Stimulated activated CD8-positive, alpha-beta memory T cell treated with anti-CD3 and anti-CD28 coated beads, Interleukin-4, amount 100 ng/mL, for 24 hours (primary cell): Measurements from ENCODE around the gene HMGCL.

ENCODE experiments used
- DNase-seq: peaks from one replicate; pipeline ENCODE4 v3.0.0-alpha.2; 2020; ENCODE audit warnings: low read depth

Gene HMGCL

GRCh38 chr1:23774174-23774880 lies 50.9 kb downstream of the HMGCL start:
- DNase-seq = no peak

DNA sequence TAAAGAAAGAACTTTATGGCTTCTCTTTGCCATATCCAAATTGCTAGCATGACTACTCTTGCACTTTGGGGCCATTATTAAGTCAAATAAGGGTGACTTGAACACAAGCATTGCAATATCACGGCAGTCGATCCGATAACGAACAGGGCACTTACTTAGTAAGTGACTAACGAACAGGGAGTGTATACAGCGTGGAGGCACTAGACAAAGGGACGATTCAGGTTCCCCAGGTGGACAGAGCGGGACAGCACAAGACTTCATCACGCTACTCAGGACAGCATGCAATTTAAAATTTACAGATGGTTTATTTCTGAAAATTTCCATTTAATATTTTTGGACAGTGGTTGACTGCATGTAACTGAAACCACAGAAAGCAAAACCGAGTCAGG lies 52.4 kb downstream of the HMGCL start:
- no peak for DNase-seq

DNA sequence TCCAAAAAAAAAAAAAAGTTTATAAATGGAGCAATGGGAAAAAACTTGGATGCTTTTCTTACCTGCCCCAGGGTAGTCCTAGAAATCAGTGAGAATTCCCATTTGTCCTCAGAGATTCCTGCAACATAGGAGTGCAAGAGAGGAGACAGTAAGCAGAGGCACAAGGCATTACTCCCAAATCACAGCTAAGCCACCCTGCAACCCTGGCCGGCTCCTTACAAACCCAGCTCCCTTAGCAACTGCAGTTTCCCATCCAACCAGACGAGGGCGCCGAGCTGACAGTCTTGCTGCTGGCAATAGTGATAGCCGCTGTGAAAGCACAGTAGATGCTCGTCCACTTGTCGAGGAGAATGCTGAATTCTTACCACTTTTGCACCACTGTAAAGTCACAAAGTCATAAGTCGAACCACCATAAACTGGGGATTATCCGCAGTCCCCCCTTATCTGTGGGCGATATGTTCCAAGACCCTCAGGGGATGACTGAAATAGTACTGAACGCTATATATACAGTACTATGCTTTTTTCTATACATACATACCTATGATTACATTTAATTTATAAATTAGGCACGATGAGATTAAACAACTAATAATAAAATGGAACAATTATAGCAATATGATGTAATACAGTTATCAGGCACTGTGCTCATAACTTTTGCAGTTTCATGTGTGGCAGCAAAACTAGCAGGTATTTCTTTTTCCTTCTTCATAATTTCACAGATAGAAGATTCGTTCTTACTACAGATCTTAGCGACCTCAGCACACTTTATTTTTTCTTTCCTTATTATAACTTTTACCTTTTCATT lies 53.0 kb downstream of the HMGCL start:
- peak; percentile 80 for DNase-seq

DNA sequence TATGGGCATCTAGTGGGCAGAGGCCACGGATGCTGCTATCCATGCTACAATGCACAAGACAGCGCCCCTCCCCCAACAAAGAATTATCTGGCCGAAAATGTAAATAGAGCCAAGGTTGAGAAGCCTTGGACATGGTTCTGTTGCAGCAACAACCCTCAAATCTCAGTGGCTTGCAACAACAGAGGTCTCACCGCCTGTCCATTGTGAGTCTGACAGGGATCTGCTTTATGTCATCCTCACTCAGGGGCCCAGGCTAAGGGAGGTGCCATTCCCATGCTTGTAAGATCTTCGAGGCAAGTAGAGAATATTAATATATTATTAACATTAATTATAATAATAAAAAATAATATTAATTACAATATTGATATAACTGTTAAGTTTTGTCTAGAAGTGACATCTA lies 56.5 kb downstream of the HMGCL start:
- no peak for DNase-seq

DNA sequence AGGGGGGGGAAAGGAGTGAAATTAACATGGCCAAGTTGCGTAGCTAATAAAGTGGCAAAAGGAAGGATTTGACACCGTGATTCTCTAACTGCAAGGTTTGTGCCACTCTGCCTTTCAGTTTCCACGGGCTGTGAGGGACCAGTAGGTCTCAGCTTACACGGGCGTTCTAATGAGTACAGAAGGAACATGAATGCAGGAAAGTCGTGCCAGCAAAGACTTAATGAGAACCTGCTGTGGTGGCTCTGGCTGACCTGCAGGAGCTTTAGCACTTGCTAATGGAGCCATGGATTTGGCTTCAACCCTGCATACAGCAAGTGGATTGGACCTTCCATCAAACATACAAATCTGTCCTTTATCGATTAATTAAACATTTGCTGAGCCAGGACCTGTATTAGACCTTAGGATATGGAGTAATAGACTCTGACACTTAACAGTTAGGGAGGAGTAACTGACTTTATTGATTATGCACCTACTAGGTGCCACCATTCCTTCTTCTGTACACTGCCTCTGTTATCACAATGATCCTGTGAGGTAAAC lies 62.1 kb downstream of the HMGCL start:
- DNase-seq = no peak

- DNase-seq = no peak
Measured at GRCh38 chr1:23759277-23759676, 66.0 kb downstream of the HMGCL start.

DNA sequence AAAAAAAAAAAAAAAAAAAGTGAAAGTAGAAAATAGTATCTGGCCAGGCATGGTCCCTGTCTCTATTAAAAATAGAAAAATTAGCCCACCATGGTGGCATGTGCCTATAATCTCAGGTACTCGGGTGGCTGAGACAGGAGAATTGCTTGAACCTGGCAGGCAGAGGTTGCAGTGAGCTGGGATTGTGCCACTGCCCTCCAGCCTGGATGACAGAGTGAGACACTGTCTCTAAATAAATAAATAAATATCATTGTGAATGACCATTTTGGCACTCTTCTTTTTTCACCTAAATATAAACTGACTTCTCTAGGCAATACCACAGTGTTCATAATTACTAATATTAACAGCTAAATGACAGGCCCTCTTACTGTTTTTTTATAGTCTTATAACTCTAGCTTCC lies 67.4 kb downstream of the HMGCL start:
- DNase-seq = no peak

GRCh38 chr1:23756676-23757075 lies 68.6 kb downstream of the HMGCL start:
- no peak for DNase-seq

DNA sequence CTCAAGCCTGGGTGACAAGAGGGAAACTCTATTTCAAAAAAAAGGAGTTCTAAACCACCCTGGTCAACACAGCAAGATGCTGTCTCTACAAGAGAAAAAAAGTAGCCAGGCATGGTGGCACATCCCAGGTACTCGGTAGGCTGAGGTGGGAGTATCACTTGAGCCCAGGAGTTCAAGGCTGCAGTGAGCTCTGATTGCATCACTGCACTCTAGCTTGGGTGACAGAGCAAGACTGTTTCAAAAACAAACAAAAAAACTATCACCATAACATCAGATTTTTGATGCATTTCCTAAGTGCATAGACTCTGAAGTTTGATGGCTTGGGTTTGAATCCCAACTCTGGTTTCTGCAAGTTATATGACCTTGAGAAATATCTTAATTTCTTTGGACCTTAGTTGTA lies 72.3 kb downstream of the HMGCL start:
- no peak for DNase-seq
